GM12892 (cell line): ENCODE data around the gene MYL10.
"Not testable (repeated sequence)": the region's sequence is repeated elsewhere in the genome, so short reads cannot be mapped to it uniquely, and the experiment has no call there.

ENCODE experiments used
- DNase-seq: peaks from one replicate; pipeline ENCODE4 v3.0.0; 2011; ENCODE audit not compliant: insufficient read length
- FAIRE-seq: peaks from 2 replicates; lab custom pipeline; 2011; peaks lifted over from hg19 to GRCh38; lab: Jason Lieb, UNC
- POLR2A ChIP-seq: IDR thresholded peaks from 2 replicates; pipeline ENCODE4 v1.6.1; 2011; ENCODE audit warnings: low read depth, low read length, control low read depth
- POLR2AphosphoS5 ChIP-seq: IDR thresholded peaks from 2 replicates; pipeline ENCODE4 v1.6.1; 2011; ENCODE audit warnings: low read depth, low read length, control low read depth
- TAF1 ChIP-seq: IDR thresholded peaks from 2 replicates; pipeline ENCODE4 v1.6.1; 2011; ENCODE audit warnings: low read depth, mild to moderate bottlenecking, control low read depth, low read length, borderline replicate concordance

The MYL10 gene

GRCh38 chr7:101614098-101614938 is 14.8 kb downstream of the MYL10 start:
- DNase-seq, result no peak
- FAIRE-seq, result no peak
- TF ChIP-seq POLR2AphosphoS5, result no peak
- no peak for TF ChIP-seq TAF1

GRCh38 chr7:101612885-101613515 is 16.1 kb downstream of the MYL10 start:
- TF ChIP-seq TAF1 (no peak), POLR2AphosphoS5 (no peak), POLR2A (no peak)
- DNase-seq (no peak), FAIRE-seq (no peak)

- FAIRE-seq (no peak), DNase-seq (no peak)
- TF ChIP-seq POLR2A (no peak), TAF1 (no peak), POLR2AphosphoS5 (no peak)
Measured at GRCh38 chr7:101608772-101609713, 20.1 kb downstream of the MYL10 start.

GRCh38 chr7:101606498-101606923 is 22.6 kb downstream of the MYL10 start:
- FAIRE-seq (no peak), DNase-seq (no peak)
- TF ChIP-seq POLR2A (no peak), TAF1 (no peak), POLR2AphosphoS5 (no peak)

GRCh38 chr7:101605611-101606497 is 23.2 kb downstream of the MYL10 start:
- no peak for FAIRE-seq
- TF ChIP-seq POLR2A (no peak), TAF1 (no peak), POLR2AphosphoS5 (no peak)
- no peak for DNase-seq

- DNase-seq, FAIRE-seq: not testable (repeated sequence)
Measured at GRCh38 chr7:101604934-101605332, 24.2 kb downstream of the MYL10 start.

GRCh38 chr7:101604331-101604933 is 24.7 kb downstream of the MYL10 start:
- no peak for DNase-seq
- no peak for TF ChIP-seq POLR2AphosphoS5
- TF ChIP-seq TAF1, result no peak
- TF ChIP-seq POLR2A, result no peak
- FAIRE-seq, result no peak

GRCh38 chr7:101602484-101603241 is 26.4 kb downstream of the MYL10 start:
- DNase-seq (peak; percentile 61), FAIRE-seq (peak; percentile 60)
- TF ChIP-seq POLR2AphosphoS5 (no peak), TAF1 (no peak), POLR2A (no peak)

- TF ChIP-seq TAF1 (no peak), POLR2A (no peak), POLR2AphosphoS5 (no peak)
- no peak for DNase-seq
- FAIRE-seq, result no peak
Measured at GRCh38 chr7:101602082-101602481, 27.0 kb downstream of the MYL10 start.
